IMR-90 (cell line): ENCODE results near the gene MRPL43.

Experiments used
- CTCF ChIP-seq: conservative IDR thresholded peaks from 2 replicates; pipeline ENCODE4 v1.5.1; 2012; ENCODE audit warnings: mild to moderate bottlenecking, low read depth, low read length, improper control_type of control experiment
- MXI1 ChIP-seq: IDR thresholded peaks from 2 replicates; pipeline ENCODE4 v1.6.1; 2012; ENCODE audit warnings: low read depth, mild to moderate bottlenecking, low read length, moderate library complexity, borderline replicate concordance
- NFE2L2 ChIP-seq: fragments of 150-350 bp; IDR thresholded peaks from 2 replicates; pipeline ENCODE4 v1.6.1; 2016; ENCODE audit warnings: low read depth, mild to moderate bottlenecking, low read length
- POLR2A ChIP-seq: IDR thresholded peaks from 2 replicates; pipeline ENCODE4 v1.6.1; 2012; ENCODE audit warnings: mild to moderate bottlenecking, low read depth, low read length
- USF2 ChIP-seq: fragments of 150-350 bp; IDR thresholded peaks from 2 replicates; pipeline ENCODE4 v1.6.1; 2017; ENCODE audit warnings: mild to moderate bottlenecking, antibody characterized with exemption, low read length, low read depth

GRCh38 chr10:101006593-101007098 lies 19.3 kb upstream of the MRPL43 start:
- TF ChIP-seq CTCF = no peak
- TF ChIP-seq POLR2A = no peak
- no peak for TF ChIP-seq NFE2L2
- TF ChIP-seq MXI1 = no peak
- TF ChIP-seq USF2 = no peak
